Measurements from ENCODE around the gene CHCHD6.

The CHCHD6 gene

GRCh38 chr3:126937973-126938372, 233.9 kb downstream of the CHCHD6 start:
- no peak for DNase-seq (ENCODE audit: low spot score)
- TF ChIP-seq CTCF (IDR thresholded peaks at IDR 0.05; ENCODE audit: extremely low read depth, missing control alignments) = no peak

GRCh38 chr3:126938520-126939337, 234.7 kb downstream of the CHCHD6 start:
- DNase-seq (ENCODE audit: low spot score) = no peak
- TF ChIP-seq CTCF (IDR thresholded peaks at IDR 0.05; ENCODE audit: extremely low read depth, missing control alignments) = no peak

- no peak for TF ChIP-seq CTCF (IDR thresholded peaks at IDR 0.05; ENCODE audit: extremely low read depth, missing control alignments)
- no peak for DNase-seq (ENCODE audit: low spot score)
These were observed 235.3 kb downstream of the CHCHD6 start for GRCh38 chr3:126939338-126939718.

GRCh38 chr3:126939733-126940132, 235.7 kb downstream of the CHCHD6 start:
- no peak for TF ChIP-seq CTCF (IDR thresholded peaks at IDR 0.05; ENCODE audit: extremely low read depth, missing control alignments)

GRCh38 chr3:126941721-126942270, 237.8 kb downstream of the CHCHD6 start:
- no peak for DNase-seq (ENCODE audit: low spot score)
- TF ChIP-seq CTCF (IDR thresholded peaks at IDR 0.05; ENCODE audit: extremely low read depth, missing control alignments) = no peak

More at GRCh38 chr3:126939733-126940132, 235.7 kb downstream of the CHCHD6 start:
- no peak for DNase-seq (ENCODE audit: low spot score)

GRCh38 chr3:126944089-126944965, 240.3 kb downstream of the CHCHD6 start:
- no peak for DNase-seq (ENCODE audit: low spot score)
- TF ChIP-seq CTCF (IDR thresholded peaks at IDR 0.05; ENCODE audit: extremely low read depth, missing control alignments) = no peak

Measured in GM20000 (cell line).